Testis (tissue), 2 donors: ENCODE data around the gene CLIP1.

Experiments
- POLR2A ChIP-seq: fragments of 450-650 bp; IDR thresholded peaks from one replicate; pipeline ENCODE4 v1.6.1; 2017; ENCODE audit warnings: antibody characterized with exemption, mild to moderate bottlenecking, moderate library complexity
- TF ChIP-seq, protein P1 (sequence below), 3 experiments: fragments of 450-650 bp in 2 of 3; fragments of 200-600 bp in 1 of 3; sonication (generic) in 1 of 3; IDR thresholded peaks; one replicate each; pipeline ENCODE4 v1.5.1; 2016 to 2019; ENCODE audit warnings: antibody characterized with exemption in 3 of 3, mild to moderate bottlenecking in 2 of 3, moderate library complexity in 1 of 3

DNA sequence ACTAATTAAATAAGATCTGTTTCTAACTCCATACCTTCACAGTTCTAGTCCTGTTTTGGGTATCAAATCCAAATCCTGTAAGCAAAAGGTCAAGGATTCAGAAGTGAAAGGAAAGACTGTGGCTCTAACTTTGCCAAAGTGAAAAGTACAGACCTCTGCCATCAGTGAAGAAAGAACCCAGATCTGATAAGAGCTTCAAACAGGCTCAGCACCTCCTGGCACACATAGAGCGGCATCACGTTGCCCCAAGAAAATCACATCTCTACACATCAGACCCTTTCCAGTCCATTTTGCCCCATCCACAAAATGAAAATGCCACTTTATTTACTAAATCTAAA is 23.2 kb downstream of the CLIP1 start:
- TF ChIP-seq, protein P1, sequence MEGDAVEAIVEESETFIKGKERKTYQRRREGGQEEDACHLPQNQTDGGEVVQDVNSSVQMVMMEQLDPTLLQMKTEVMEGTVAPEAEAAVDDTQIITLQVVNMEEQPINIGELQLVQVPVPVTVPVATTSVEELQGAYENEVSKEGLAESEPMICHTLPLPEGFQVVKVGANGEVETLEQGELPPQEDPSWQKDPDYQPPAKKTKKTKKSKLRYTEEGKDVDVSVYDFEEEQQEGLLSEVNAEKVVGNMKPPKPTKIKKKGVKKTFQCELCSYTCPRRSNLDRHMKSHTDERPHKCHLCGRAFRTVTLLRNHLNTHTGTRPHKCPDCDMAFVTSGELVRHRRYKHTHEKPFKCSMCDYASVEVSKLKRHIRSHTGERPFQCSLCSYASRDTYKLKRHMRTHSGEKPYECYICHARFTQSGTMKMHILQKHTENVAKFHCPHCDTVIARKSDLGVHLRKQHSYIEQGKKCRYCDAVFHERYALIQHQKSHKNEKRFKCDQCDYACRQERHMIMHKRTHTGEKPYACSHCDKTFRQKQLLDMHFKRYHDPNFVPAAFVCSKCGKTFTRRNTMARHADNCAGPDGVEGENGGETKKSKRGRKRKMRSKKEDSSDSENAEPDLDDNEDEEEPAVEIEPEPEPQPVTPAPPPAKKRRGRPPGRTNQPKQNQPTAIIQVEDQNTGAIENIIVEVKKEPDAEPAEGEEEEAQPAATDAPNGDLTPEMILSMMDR (IDR thresholded peaks at IDR 0.05): no peak
- no peak for TF ChIP-seq POLR2A
